AG09319 (cell line): ENCODE data around the gene LHB.
"Not testable (repeated sequence)": the region's sequence is repeated elsewhere in the genome, so short reads cannot be mapped to it uniquely, and the experiment has no call there.

ENCODE experiments used
- DNase-seq: peaks from one replicate; pipeline ENCODE4 v3.0.0-alpha.2; 2010; ENCODE audit warnings: low read depth; ENCODE audit errors: extremely low read depth
- CTCF ChIP-seq: IDR thresholded peaks from 2 replicates; pipeline ENCODE4 v1.5.1; 2011; ENCODE audit warnings: low read depth, mild to moderate bottlenecking, inconsistent platforms, low read length, moderate library complexity

Gene LHB

DNA sequence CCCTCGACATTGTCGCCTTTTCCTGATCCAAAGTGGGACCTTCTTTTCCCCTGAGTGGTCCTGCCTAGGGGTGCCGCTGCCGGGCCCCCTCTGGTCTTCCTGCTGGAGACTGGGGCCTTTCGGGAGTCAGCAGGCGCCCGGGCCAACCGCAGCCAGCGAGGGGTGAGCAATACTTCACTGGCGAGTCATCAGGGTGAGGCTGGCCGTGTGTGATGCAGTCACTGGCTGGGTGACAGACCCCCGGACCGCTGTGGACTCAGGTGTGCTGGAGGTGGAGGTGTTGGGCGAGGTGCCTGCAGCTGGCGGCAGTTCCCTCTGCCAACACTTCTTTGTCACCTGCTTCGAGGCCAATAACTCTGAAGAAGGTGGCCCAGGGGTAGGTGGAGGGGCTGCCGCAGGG, 25.3 kb upstream of the LHB start:
- no peak for TF ChIP-seq CTCF
- DNase-seq = no peak

GRCh38 chr19:49039736-49040135, 22.8 kb upstream of the LHB start:
- not testable (repeated sequence) for DNase-seq

DNA sequence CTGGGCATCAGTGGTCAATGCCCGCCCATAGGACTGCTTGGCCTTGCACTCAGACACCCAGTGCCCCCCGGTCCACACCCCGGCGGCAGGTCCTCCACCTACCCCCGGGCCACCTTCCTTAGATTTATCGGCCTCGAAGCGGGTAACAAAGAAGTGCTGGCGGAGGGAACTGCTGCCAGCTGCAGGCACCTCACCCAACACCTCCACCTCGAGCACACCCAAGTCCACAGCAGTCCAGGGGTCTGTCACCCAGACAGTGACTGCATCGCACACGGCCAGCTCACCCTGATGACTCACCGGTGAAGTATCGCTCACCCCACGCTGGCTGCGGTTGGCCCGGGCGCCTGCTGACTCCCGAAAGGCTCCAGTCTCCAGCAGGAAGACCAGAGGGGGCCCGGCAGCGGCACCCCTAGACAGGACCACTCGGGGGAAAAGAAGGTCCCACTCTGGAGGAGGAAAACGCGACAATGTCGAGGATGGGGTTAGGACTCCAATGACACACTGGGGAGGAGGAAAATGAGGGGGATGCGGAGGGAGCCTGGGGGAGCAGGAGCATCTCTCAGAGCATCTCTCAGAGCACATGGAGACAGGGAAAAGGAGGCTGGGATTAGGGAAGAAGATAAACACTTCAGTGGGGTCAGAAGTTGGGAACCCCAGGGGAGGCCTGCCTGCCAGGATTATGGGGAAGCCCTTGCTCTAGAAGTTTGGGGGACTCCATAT, 21.8 kb upstream of the LHB start:
- not testable (repeated sequence) for DNase-seq

DNA sequence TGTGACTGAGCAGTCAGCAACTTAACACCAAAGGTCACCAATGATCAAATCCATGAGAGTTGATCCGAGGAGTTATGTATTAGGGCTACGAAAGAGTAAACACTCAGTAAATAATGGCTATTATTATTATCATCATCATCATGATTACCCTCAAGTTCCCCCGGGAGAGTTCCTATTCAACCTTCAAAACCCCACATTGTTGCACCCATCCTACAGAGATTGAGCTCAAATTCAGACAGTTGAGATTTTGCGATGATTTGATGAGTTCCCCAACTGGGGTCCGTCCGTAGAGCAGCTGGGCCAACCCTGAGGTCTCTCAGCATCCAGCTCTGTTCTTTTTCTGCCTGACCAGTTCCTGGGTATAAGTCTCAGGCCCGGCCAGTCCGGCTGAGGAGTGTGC, 21.2 kb upstream of the LHB start:
- DNase-seq = not testable (repeated sequence)

- not testable (repeated sequence) for DNase-seq
Measured at GRCh38 chr19:49036815-49037214, 19.9 kb upstream of the LHB start, which contains the start of gene CGB1. CGB1 (minus strand) TSS chr19:49036895; CDS start chr19:49036711, 184 bp downstream.

DNA sequence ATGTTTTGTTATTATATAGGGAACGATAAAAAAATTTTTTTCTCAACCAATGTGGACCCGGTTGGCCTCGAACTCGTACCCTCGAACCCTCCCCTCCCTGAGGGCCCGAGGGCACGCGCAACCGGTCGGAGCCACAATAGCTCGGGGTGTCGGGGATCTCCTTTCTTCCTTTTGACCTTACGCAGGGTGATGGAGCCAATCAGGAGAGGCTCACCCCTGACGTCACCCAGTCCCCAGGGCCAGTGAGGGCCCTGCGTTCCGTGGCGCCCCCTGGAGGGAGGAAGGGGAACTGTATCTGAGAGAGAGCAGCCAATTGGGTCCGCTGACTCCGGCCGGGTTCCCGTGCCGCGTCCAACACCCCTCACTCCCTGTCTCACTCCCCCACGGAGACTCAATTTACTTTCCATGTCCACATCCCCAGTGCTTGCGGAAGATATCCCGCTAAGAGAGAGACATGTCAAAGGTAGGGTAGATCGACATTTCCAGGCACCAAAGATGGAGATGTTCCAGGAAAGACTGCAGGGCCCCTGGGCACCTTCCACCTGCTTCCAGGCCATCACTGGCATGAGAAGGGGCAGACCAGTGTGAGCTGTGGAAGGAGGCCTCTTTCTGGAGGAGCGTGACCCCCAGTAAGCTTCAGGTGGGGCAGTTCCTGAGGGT, 14.9 kb upstream of the LHB start, which contains the start of gene CGB2:
Gene CGB2 (plus strand): TSS at position 249 of the 660 bp plus-strand sequence. CDS start 206 bp downstream, at position 455.
- DNase-seq = not testable (repeated sequence)

DNA sequence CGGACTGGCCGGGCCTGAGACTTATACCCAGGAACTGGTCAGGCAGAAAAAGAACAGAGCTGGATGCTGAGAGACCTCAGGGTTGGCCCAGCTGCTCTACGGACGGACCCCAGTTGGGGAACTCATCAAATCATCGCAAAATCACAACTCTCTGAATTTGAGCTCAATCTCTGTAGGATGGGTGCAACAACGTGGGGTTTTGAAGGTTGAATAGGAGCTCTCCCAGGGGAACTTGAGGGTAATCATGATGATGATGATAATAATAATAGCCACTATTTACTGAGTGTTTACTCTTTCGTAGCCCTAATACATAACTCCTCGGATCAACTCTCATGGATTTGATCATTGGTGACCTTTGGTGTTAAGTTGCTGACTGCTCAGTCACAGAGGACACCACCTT, 13.4 kb upstream of the LHB start:
- DNase-seq = not testable (repeated sequence)

DNA sequence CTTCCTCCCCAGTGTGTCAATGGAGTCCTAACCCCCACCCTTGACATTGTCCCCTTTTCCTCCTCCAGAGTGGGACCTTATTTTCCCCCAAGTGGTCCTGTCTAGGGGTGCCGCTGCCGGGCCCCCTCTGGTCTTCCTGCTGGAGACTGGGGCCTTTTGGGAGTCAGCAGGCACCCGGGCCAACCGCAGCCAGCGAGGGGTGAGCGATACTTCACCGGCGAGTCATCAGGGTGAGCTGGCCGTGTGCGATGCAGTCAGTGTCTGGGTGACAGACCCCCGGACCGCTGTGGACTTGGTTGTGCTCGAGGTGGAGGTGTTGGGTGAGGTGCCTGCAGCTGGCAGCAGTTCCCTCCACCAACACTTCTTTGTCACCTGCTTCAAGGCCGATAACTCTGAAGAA, 12.9 kb upstream of the LHB start:
- not testable (repeated sequence) for DNase-seq

GRCh38 chr19:49028686-49029085, 11.8 kb upstream of the LHB start:
- DNase-seq = not testable (repeated sequence)

DNA sequence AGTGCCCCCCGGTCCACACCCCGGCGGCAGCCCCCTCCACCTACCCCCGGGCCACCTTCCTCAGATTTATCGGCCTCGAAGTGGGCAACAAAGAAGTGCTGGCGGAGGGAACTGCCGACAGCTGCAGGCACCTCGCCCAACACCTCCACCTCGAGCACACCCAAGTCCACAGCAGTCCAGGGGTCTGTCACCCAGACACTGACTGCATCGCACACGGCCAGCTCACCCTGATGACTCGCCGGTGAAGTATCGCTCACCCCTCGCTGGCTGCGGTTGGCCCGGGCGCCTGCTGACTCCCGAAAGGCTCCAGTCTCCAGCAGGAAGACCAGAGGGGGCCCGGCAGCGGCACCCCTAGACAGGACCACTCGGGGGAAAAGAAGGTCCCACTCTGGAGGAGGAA, 8.7 kb upstream of the LHB start:
- DNase-seq = not testable (repeated sequence)

- DNase-seq = not testable (repeated sequence)
Measured at GRCh38 chr19:49025088-49025487, 8.2 kb upstream of the LHB start.

DNA sequence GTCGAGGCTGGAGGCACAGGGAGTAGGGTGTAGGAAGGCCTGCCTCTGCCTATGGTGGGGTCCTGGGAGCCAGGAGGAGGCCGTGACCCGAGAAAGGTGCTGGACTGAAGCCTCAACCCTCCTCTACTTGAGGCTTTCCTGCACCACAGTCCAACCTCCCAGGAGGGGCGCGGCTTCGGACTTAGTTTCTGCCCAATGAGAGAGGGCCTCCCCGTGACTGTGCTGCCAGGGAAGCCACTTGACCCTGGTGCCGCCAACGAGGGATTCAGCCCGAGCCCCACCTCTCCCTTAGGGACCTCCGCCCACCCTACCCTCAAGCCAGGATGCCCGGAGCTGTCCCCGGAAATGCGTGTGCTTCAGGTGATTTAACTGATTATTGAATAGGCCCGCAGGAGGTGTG, 7.3 kb upstream of the LHB start, which contains the start of gene CGB3:
Gene CGB3 (minus strand): TSS at position 101 of the 400 bp plus-strand sequence. CDS start 362 bp downstream, outside the sequence.
- DNase-seq = not testable (repeated sequence)

DNA sequence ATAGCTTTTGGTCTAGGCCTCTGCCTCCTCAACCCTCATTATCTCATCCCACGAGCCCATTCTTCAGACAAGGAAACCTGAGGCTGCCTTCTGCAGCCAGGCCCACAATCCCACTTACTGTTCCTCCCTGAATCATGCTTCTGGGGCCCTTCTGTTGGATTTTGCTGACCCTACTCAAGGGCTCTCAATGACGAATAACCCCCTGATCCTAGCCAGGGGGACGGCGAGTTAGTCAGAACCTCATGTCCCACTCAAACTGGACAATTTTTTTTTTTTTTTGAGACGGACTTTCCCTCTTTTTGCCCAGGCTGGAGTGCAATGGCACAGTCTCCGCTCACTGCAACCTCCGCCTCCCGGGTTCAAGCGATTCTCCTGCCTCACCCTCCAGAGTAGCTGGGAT, 5.2 kb upstream of the LHB start:
- no peak for TF ChIP-seq CTCF
- no peak for DNase-seq
